GM18507 (cell line): ENCODE data around the gene ZEB2.

Experiments
- DNase-seq: peaks from one replicate; pipeline ENCODE4 v3.0.0; 2011; ENCODE audit warnings: low read depth; ENCODE audit not compliant: insufficient read length; ENCODE audit errors: extremely low spot score
- FAIRE-seq: peaks from 2 replicates; lab custom pipeline; 2011; peaks lifted over from hg19 to GRCh38; lab: Jason Lieb, UNC

ZEB2 gene

GRCh38 chr2:144533221-144533620, 13.3 kb upstream of the ZEB2 start:
- no peak for FAIRE-seq
- no peak for DNase-seq

DNA sequence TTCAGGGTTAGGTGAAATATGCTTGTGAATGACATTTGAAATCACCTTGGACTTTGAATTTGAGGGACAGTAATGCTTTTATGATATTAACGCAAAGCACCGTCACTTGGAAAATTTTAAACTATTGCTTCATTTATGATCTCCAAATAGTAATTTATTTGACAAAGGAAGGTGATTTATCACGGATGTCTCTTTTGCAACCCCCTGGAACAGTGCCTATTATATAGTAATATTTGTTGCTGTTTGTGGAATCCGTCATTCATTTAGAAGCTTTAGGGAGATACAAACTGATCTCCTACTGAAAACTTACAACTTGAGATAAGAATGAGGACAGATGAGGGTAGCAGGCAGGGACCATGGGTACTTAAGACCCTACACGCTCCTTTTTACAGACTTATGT, 10.7 kb upstream of the ZEB2 start:
- no peak for DNase-seq
- no peak for FAIRE-seq

DNA sequence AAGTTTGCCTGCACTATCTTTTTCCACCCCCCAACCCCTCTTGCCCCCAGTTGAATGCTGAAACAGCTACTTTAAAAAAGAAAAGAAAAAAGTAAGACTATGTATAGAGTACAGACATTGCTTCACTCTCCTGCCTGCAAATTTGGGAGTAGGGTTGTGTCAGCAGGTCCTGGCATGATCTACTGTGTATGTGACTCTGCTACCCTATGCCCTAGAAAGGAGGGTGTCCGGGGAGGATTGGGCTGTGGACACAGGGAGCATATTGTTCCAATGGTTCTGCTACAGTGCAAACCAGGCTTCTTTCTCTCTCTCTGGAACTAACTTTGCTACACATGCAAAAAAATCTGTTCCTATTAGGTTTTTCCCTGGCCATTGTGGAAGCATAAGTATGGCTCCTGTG, 9.9 kb upstream of the ZEB2 start:
- DNase-seq (no peak), FAIRE-seq (no peak)

- DNase-seq (no peak), FAIRE-seq (no peak)
These were observed 8.2 kb upstream of the ZEB2 start for GRCh38 chr2:144528108-144528507.

DNA sequence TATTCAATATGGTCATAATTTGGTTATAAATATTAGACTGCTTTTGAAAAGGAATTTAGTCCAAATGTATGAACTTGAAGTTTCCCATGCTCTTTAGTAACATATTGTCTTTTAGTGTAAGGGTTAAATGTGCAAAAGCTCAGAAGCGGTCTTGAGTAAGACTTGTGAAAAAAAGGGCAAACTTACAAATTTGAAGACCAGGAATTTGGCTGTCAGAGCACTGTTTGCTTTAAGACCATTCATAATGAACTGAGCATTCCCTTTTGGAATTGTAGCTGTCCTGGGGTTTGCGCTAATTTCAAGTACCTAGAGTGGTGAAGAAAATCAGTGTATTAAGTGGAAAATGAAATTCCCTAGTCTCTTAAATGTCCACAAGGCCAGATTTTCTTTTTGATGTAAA, 6.9 kb upstream of the ZEB2 start:
- FAIRE-seq (no peak), DNase-seq (no peak)

DNA sequence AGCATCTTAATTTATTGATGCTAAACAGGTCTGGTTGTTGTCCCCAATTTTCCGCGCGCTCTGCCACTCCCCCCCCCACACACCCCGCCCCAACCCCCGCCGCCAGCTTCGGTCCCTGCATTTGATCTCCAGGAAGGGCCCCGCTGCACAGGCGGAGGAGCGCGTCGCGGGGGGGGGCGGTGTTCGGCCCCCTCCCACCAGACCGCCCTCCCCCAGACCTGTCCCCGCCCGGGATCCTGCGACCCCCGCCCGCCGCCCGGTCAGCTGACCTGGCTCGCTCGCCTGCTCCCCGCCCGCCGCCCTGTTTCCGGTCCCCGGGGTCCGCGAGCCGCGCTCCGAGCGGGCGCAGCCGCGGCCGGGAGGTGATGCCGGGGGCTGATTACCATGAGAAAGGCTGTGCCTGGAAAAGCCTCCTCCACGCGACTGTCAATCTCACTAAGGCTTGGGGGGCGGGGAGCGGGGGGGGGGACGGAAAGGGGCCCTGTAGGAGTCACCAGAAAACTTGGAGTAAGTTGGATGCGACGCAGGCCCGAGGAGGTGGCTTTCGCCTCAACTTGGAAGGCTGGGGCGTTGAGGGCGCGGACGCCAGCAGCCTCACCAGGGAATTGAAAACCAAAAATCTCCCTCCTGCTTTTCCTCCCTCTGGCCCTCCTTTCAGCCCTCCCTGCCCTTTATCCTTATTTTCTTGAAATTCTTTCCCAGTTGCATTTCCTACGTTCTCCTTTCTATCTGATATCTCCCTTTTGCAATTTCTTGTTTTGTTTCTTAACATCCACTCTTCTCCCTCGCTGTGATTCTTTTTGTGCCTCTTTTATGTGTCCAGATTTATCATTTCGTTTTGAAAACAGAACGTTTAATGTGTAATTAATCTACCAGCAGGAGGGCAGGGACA, 4.4 kb upstream of the ZEB2 start:
- no peak for FAIRE-seq

GRCh38 chr2:144523596-144524117, 3.7 kb upstream of the ZEB2 start:
- no peak for FAIRE-seq
- no peak for DNase-seq

More for the DNA sequence above, 4.4 kb upstream of the ZEB2 start:
- DNase-seq: no peak

DNA sequence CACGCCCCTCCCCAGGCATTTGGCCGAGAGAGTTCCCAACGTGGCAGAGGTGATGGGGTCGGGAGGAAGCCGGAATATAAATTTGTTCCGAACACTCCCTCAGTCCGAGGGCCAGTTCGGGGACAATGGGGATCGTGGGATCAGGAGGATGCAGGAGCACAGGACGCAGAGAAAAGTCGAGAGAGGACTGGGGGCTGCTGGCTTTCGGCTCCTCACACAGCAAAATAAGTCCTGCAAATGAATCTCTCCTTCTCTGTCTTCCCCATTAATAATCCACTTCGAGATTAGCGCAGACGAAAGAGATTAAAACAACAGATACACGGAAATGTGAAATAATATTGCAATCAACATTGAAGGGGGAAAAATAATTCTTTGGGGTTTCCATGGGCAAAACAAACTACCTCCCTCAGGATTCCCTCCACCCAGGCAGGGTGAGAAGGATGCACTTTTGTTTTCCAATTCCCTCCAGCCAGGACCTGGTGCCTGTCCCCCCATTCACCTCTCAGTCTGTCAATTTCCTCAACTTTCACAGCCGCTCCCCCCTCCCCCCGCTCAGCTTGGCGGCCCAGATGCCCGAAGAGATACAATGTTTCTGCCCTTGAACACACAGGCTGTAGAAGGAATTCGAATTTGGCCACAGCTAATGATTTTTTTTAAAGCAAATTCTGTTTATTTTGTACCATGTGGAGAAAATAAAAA, 3.1 kb upstream of the ZEB2 start:
- DNase-seq: no peak
- FAIRE-seq: no peak

- DNase-seq (no peak), FAIRE-seq (no peak)
These were observed 2.4 kb upstream of the ZEB2 start for GRCh38 chr2:144522176-144522896.

DNA sequence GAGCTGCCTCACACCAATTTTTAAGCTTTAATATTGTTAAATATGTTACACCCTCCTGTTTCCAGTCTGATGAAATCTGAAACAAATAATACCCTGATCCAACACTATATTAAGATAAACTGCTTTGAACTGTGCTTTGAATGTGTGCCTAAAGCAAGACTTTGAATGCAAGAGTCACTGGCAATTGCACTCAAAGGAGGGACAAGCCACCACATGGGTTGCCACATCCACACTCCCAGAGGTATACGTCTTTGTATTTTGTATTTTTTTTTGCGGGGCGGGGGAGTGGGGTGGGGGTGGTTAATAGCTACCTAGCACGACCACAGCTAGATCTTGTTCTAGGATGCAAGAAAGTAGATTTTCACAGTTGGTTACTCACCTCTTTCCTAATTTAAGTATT, 1.8 kb upstream of the ZEB2 start:
- FAIRE-seq (no peak), DNase-seq (no peak)

GRCh38 chr2:144520756-144521487, 1.0 kb upstream of the ZEB2 start:
- no peak for FAIRE-seq
- DNase-seq: no peak

GRCh38 chr2:144519597-144519933, 354 bp downstream of the ZEB2 start:
- no peak for DNase-seq
- no peak for FAIRE-seq

- peak; percentile 26 for DNase-seq
- peak; percentile 76 for FAIRE-seq
These were observed 947 bp downstream of the ZEB2 start for GRCh38 chr2:144518748-144519596.

GRCh38 chr2:144517866-144518747, 1.8 kb downstream of the ZEB2 start:
- no peak for DNase-seq
- FAIRE-seq: peak; percentile 24

DNA sequence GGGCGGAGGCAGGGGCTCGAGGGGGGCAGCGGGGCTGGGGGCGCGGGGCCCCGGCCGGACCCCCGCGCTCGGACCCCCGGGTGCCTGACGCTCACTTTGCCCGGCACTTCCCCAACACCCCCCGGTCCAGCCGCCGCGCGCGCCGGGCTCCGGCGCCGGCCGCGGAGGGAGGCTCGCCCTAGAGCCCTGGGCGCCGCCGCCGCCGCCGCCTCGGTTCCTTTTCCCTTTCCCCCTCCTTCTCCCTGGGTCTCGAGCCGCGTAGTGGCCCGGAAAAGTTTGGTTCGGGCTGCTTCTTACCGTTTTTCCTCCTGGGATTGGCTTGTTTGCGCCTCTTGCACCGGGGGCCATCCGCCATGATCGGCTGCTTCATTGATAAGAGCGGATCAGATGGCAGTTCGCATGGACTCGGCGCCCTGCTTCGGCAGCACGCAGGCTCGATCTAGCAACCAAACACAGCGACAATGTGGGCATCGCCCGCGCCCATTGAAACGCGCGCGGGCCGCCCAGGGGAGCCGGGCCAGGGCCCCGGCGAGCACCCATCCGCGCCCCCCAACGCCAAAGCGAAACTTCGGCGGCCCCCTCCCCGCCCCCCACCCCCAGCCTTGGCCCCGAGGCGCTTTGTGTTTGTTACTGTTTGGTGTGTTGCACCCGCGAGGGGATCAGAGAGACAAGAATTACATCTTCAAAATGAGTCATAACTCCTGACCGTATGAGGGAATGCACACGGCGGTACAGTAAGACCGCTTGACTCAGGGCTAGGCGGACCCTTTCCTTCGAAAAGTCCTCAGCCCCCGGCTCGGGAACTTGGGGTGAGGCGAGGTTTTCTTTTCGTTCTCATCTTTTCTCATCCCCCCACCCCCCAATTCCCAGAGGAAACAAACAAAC, 2.7 kb downstream of the ZEB2 start:
- FAIRE-seq: peak; percentile 56
- no peak for DNase-seq

DNA sequence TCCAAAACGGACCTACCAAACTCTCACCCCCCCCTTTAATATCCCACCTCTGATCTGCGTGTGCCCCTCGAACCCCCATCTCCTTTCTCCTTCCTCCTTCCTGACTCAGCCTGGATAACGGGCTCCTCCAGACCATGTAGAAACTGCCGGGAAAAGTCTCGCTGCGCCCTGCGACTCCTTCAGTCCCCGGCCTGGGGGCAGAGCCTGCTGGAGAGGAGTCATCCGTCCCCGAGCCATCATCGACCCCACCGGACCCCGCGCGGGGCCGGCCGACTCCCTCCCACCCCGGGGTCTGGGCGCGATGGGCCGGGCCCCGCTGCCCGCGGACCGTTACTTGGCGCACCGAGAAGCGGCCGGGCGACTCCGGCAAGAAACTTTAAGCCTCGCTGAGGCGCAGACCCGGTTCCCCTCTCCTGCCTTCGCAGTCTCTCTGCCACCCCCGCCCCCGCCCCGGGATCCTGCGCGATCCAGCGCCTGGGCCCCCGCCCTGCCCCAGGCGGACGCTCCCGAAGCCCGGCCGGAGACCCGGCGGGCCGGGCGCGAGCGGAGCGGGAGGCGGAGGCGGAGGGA, 3.4 kb downstream of the ZEB2 start:
- FAIRE-seq (no peak), DNase-seq (no peak)
